ENCODE measurements around the gene TMEM120B. TPM values are rescaled to one million over a fixed set of nuclear protein-coding genes. Genes with fewer than 3 reads are reported as not detected.

The TMEM120B gene
- total and polyA plus RNA-seq, 2 of the 13 experiments (the other 11 are each of a cell fraction or from before 2014, with no cell fraction given): 7.1 to 12.9 TPM

DNA sequence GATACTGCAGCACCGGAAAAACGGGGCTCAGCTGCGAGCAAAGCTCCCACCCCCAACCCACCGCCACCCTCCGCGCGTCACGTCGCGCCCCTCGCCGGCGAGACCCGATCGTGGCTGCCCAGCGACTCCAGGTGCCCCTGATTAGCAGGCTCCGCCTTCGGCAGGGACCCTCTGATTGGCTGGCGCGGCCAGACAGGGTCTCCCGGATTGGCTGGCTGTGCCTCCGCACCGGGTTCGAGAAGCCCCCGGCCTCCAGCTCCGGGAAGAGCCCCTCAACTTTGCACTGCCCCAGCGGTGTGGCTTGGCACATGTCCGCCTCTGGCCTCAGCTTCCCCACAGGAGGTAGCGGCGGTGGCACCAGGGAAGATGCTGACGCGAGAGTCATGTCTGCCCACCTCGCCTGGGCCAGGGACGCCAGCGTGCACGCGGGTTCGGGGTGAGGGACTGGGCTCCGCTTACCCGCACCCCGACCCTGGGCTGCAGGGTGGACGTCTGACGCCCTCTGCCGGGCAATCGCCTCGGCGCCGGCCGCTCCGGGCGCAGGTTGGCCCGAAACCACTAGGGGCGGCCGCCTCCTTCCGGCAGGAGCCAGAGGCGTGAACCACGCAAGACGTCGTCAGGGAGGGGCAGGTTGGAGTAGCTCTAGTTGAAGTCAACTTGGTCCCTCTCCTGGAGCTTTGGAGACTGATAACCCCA lies 81.4 kb downstream of the TMEM120B start (continued):
- TF ChIP-seq GMEB1 (CRISPR knock-in tag; IDR thresholded peaks at IDR 0.05; ENCODE audit: borderline replicate concordance) (peak; percentile 87), ZFX (CRISPR knock-in tag; IDR thresholded peaks at IDR 0.05; ENCODE audit: low read depth) (peak; percentile 53), MATR3 (CRISPR knock-in tag; IDR thresholded peaks at IDR 0.05) (no peak), FOXO4 (CRISPR knock-in tag; conservative IDR thresholded peaks at IDR 0.05) (no peak), MTF1 (CRISPR knock-in tag; IDR thresholded peaks at IDR 0.05) (no peak), KAT8 (CRISPR knock-in tag; IDR thresholded peaks at IDR 0.05) (peak; percentile 70; the same call in 1 of the 2 replicates), PLRG1 (conservative IDR thresholded peaks at IDR 0.05) (no peak), HNF4G (IDR thresholded peaks at IDR 0.05; ENCODE audit: borderline replicate concordance, low read depth, low read length) (no peak), HNF4G (CRISPR knock-in tag; IDR thresholded peaks at IDR 0.05; ENCODE audit: borderline replicate concordance, low read depth) (no peak; the same call in 1 of the 2 replicates), GATA4 (IDR thresholded peaks at IDR 0.05; ENCODE audit: borderline replicate concordance, low read depth) (peak; percentile 41; the same call in 1 of the 2 replicates), SOX13 (IDR thresholded peaks at IDR 0.05) (peak; percentile 31; the same call in 1 of the 2 replicates), SOX13 (CRISPR knock-in tag; conservative IDR thresholded peaks at IDR 0.05 in 1 of 2, IDR thresholded peaks at IDR 0.05 in 1 of 2) (peak in 1 of 2 experiments; percentile 63; a peak in 2 of 4 replicates), CEBPB (IDR thresholded peaks at IDR 0.05; ENCODE audit: borderline replicate concordance, low read depth, low read length) (no peak), ZSCAN25 (CRISPR knock-in tag; IDR thresholded peaks at IDR 0.05) (peak; percentile 42; the same call in 1 of the 2 replicates), TP53 (CRISPR knock-in tag; conservative IDR thresholded peaks at IDR 0.05) (peak; percentile 84; the same call in 1 of the 2 replicates), ZNF816 (CRISPR knock-in tag; IDR thresholded peaks at IDR 0.05; ENCODE audit: borderline replicate concordance) (0 out of 2 replicates have a peak, but pooled peaks have one; percentile 29), ZSCAN20 (CRISPR knock-in tag; IDR thresholded peaks at IDR 0.05; ENCODE audit: borderline replicate concordance) (peak; percentile 87; the same call in 1 of the 2 replicates), EZH2 (conservative IDR thresholded peaks at IDR 0.05; ENCODE audit: low read depth, low read length) (no peak), ZNF567 (CRISPR knock-in tag; IDR thresholded peaks at IDR 0.05; ENCODE audit: borderline replicate concordance) (0 out of 2 replicates have a peak, but pooled peaks have one; percentile 69), ZNF740 (CRISPR knock-in tag; IDR thresholded peaks at IDR 0.05) (peak; percentile 79; the same call in 1 of the 2 replicates)
- TF ChIP-seq, protein P1, sequence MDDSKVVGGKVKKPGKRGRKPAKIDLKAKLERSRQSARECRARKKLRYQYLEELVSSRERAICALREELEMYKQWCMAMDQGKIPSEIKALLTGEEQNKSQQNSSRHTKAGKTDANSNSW (CRISPR knock-in tag; IDR thresholded peaks at IDR 0.05; ENCODE audit: borderline replicate concordance): peak; percentile 82; the same call in 1 of the 2 replicates
- TF ChIP-seq, protein P2, sequence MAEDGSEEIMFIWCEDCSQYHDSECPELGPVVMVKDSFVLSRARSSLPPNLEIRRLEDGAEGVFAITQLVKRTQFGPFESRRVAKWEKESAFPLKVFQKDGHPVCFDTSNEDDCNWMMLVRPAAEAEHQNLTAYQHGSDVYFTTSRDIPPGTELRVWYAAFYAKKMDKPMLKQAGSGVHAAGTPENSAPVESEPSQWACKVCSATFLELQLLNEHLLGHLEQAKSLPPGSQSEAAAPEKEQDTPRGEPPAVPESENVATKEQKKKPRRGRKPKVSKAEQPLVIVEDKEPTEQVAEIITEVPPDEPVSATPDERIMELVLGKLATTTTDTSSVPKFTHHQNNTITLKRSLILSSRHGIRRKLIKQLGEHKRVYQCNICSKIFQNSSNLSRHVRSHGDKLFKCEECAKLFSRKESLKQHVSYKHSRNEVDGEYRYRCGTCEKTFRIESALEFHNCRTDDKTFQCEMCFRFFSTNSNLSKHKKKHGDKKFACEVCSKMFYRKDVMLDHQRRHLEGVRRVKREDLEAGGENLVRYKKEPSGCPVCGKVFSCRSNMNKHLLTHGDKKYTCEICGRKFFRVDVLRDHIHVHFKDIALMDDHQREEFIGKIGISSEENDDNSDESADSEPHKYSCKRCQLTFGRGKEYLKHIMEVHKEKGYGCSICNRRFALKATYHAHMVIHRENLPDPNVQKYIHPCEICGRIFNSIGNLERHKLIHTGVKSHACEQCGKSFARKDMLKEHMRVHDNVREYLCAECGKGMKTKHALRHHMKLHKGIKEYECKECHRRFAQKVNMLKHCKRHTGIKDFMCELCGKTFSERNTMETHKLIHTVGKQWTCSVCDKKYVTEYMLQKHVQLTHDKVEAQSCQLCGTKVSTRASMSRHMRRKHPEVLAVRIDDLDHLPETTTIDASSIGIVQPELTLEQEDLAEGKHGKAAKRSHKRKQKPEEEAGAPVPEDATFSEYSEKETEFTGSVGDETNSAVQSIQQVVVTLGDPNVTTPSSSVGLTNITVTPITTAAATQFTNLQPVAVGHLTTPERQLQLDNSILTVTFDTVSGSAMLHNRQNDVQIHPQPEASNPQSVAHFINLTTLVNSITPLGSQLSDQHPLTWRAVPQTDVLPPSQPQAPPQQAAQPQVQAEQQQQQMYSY (CRISPR knock-in tag; IDR thresholded peaks at IDR 0.05): peak; percentile 46; the same call in 1 of the 2 replicates
